ENCODE data around the gene RNF180.
"Not testable (repeated sequence)": the region's sequence is repeated elsewhere in the genome, so short reads cannot be mapped to it uniquely, and the experiment has no call there.

RNF180 gene

GRCh38 chr5:64180661-64181343, 15.2 kb downstream of the RNF180 start:
- DNase-seq (ENCODE audit: low read depth in 2 of 2): no peak

- DNase-seq (ENCODE audit: low read depth in 2 of 2): no peak
These were observed 15.8 kb downstream of the RNF180 start for GRCh38 chr5:64181440-64181839.

- DNase-seq (ENCODE audit: low read depth in 2 of 2): no peak
These were observed 18.3 kb downstream of the RNF180 start for GRCh38 chr5:64183956-64184355.

- no peak for DNase-seq (ENCODE audit: low read depth in 2 of 2)
These were observed 19.2 kb downstream of the RNF180 start for GRCh38 chr5:64184832-64185231.

GRCh38 chr5:64188776-64189175, 23.1 kb downstream of the RNF180 start:
- DNase-seq (ENCODE audit: low read depth in 2 of 2): no peak

- no peak for DNase-seq (ENCODE audit: low read depth in 2 of 2)
These were observed 25.1 kb downstream of the RNF180 start for GRCh38 chr5:64190562-64191306.

- DNase-seq (ENCODE audit: low read depth in 2 of 2): no peak
These were observed 30.3 kb downstream of the RNF180 start for GRCh38 chr5:64195981-64196380.

- no peak for DNase-seq (ENCODE audit: low read depth in 2 of 2)
These were observed 33.8 kb downstream of the RNF180 start for GRCh38 chr5:64199425-64199824.

GRCh38 chr5:64201996-64202395, 36.4 kb downstream of the RNF180 start:
- no peak for DNase-seq (ENCODE audit: low read depth in 2 of 2)

GRCh38 chr5:64206653-64207052, 41.0 kb downstream of the RNF180 start:
- no peak for DNase-seq (ENCODE audit: low read depth in 2 of 2)

GRCh38 chr5:64207978-64208377, 42.3 kb downstream of the RNF180 start:
- no peak for DNase-seq (ENCODE audit: low read depth in 2 of 2)

GRCh38 chr5:64209353-64209752, 43.7 kb downstream of the RNF180 start:
- DNase-seq (ENCODE audit: low read depth in 2 of 2): no peak

GRCh38 chr5:64210866-64211265, 45.2 kb downstream of the RNF180 start:
- DNase-seq (ENCODE audit: low read depth in 2 of 2): no peak

- no peak for DNase-seq (ENCODE audit: low read depth in 2 of 2)
These were observed 47.4 kb downstream of the RNF180 start for GRCh38 chr5:64213011-64213410.

GRCh38 chr5:64213531-64213930, 47.9 kb downstream of the RNF180 start:
- no peak for DNase-seq (ENCODE audit: low read depth in 2 of 2)

- DNase-seq (ENCODE audit: low read depth in 2 of 2): no peak
These were observed 48.5 kb downstream of the RNF180 start for GRCh38 chr5:64214132-64214531.

GRCh38 chr5:64221911-64222310, 56.3 kb downstream of the RNF180 start:
- no peak for DNase-seq (ENCODE audit: low read depth in 2 of 2)

- not testable (repeated sequence) for DNase-seq (ENCODE audit: low read depth in 2 of 2)
These were observed 59.8 kb downstream of the RNF180 start for GRCh38 chr5:64225286-64225981.

GRCh38 chr5:64227131-64227537, 61.5 kb downstream of the RNF180 start:
- DNase-seq (ENCODE audit: low read depth in 2 of 2): not testable (repeated sequence)

GRCh38 chr5:64229163-64229774, 63.6 kb downstream of the RNF180 start:
- no peak for DNase-seq (ENCODE audit: low read depth in 2 of 2)

- no peak for DNase-seq (ENCODE audit: low read depth in 2 of 2)
These were observed 95.1 kb downstream of the RNF180 start for GRCh38 chr5:64260756-64261155.

GRCh38 chr5:64269164-64269563, 103.5 kb downstream of the RNF180 start:
- no peak for DNase-seq (ENCODE audit: low read depth in 2 of 2)

Data from stimulated activated CD4-positive, alpha-beta T cell treated with anti-CD3 and anti-CD28 coated beads, Interleukin-15, amount 100 ng/mL, for 48 hours (primary cell).